Measurements from ENCODE around the gene AGFG1. TPM values are rescaled to one million over a fixed set of nuclear protein-coding genes. Genes with fewer than 3 reads are reported as not detected.
A peak's percentile ranks its signal among the peaks of the same experiment; 100 is the strongest.

Gene AGFG1
- total RNA-seq, 1 experiment from 2014 or later = 122 TPM

GRCh38 chr2:227464851-227465250 lies 7.1 kb upstream of the AGFG1 start:
- CTCF ChIA-PET = no interaction called here
- Histone ChIP-seq H3K4me1 (ENCODE audit: insufficient read depth, low read length, poor library complexity, severe bottlenecking) (peaks cover 11% of the 10 kb centered on the region), H3K27me3 (replicated peaks; ENCODE audit: insufficient read depth, low read depth, low read length, poor library complexity) (no peaks in the 10 kb centered on the region), H3K27ac (ENCODE audit: low read depth, low read length, poor library complexity, severe bottlenecking) (no peak overlapping the region), H3K4me3 (ENCODE audit: low read depth, low read length, poor library complexity, severe bottlenecking) (no peak overlapping the region), H3K36me3 (ENCODE audit: insufficient read depth, low read length, poor library complexity, severe bottlenecking) (no peaks in the 10 kb centered on the region), H3K9me3 (ENCODE audit: low read depth, low read length, poor library complexity, severe bottlenecking) (no peaks in the 10 kb centered on the region)
- BruUV-seq (replicated peaks) = no TSS peak
- POLR2A ChIA-PET (ENCODE audit: low non-redundant PET) = interaction anchor here (0.6 kb wide), 1 partner anchor 202 kb away, joined by 10 read pairs; no protein-coding TSS in a partner anchor
- DNase-seq (ENCODE audit: low spot score) = no peak
- TF ChIP-seq CTCF (conservative IDR thresholded peaks at IDR 0.05; ENCODE audit: low read depth, low read length) = no peak
- TF ChIP-seq EZH2 (IDR thresholded peaks at IDR 0.05; ENCODE audit: borderline replicate concordance, low read depth, low read length, poor library complexity, severe bottlenecking) = no peak
- intact Hi-C loops (cut with micrococcal nuclease; ENCODE audit: unreplicated experiment) = no loop called here

GRCh38 chr2:227466887-227467600 lies 4.9 kb upstream of the AGFG1 start:
- no peaks in the 10 kb centered on the region for H3K36me3 ChIP-seq (ENCODE audit: insufficient read depth, low read length, poor library complexity, severe bottlenecking)
- DNase-seq (ENCODE audit: low spot score) = no peak
- no TSS peak for BruUV-seq (replicated peaks)
- H3K9me3 ChIP-seq (ENCODE audit: low read depth, low read length, poor library complexity, severe bottlenecking) = no peaks in the 10 kb centered on the region
- peaks cover 3% of the 10 kb centered on the region for H3K4me1 ChIP-seq (ENCODE audit: insufficient read depth, low read length, poor library complexity, severe bottlenecking)
- H3K27me3 ChIP-seq (replicated peaks; ENCODE audit: insufficient read depth, low read depth, low read length, poor library complexity) = no peaks in the 10 kb centered on the region
- TF ChIP-seq EZH2 (IDR thresholded peaks at IDR 0.05; ENCODE audit: borderline replicate concordance, low read depth, low read length, poor library complexity, severe bottlenecking) (no peak), CTCF (conservative IDR thresholded peaks at IDR 0.05; ENCODE audit: low read depth, low read length) (no peak)
- POLR2A ChIA-PET (ENCODE audit: low non-redundant PET) = no interaction called here
- intact Hi-C loops (cut with micrococcal nuclease; ENCODE audit: unreplicated experiment) = no loop called here
- no peak overlapping the region for H3K4me3 ChIP-seq (ENCODE audit: low read depth, low read length, poor library complexity, severe bottlenecking)
- CTCF ChIA-PET = no interaction called here
- no peak overlapping the region for H3K27ac ChIP-seq (ENCODE audit: low read depth, low read length, poor library complexity, severe bottlenecking)

GRCh38 chr2:227471412-227471811 lies 544 bp upstream of the AGFG1 start:
- peak overlapping the region; percentile 93 for H3K4me3 ChIP-seq (ENCODE audit: low read depth, low read length, poor library complexity, severe bottlenecking)
- H3K27me3 ChIP-seq (replicated peaks; ENCODE audit: insufficient read depth, low read depth, low read length, poor library complexity) = no peaks in the 10 kb centered on the region
- no peak for DNase-seq (ENCODE audit: low spot score)
- TF ChIP-seq CTCF (conservative IDR thresholded peaks at IDR 0.05; ENCODE audit: low read depth, low read length) = no peak
- no peak for TF ChIP-seq EZH2 (IDR thresholded peaks at IDR 0.05; ENCODE audit: borderline replicate concordance, low read depth, low read length, poor library complexity, severe bottlenecking)
- no peaks in the 10 kb centered on the region for H3K36me3 ChIP-seq (ENCODE audit: insufficient read depth, low read length, poor library complexity, severe bottlenecking)
- no TSS peak for BruUV-seq (replicated peaks)
- H3K27ac ChIP-seq (ENCODE audit: low read depth, low read length, poor library complexity, severe bottlenecking) = no peak overlapping the region
- ChIA-PET POLR2A (ENCODE audit: low non-redundant PET) (no interaction called here), CTCF (no interaction called here)
- H3K4me1 ChIP-seq (ENCODE audit: insufficient read depth, low read length, poor library complexity, severe bottlenecking) = peaks cover 16% of the 10 kb centered on the region
- no peaks in the 10 kb centered on the region for H3K9me3 ChIP-seq (ENCODE audit: low read depth, low read length, poor library complexity, severe bottlenecking)
- intact Hi-C loops (cut with micrococcal nuclease; ENCODE audit: unreplicated experiment) = loop anchor here (5.0 kb wide), 1 partner anchor 64 kb away; no protein-coding TSS in a partner anchor

Data from A673 (cell line).